Epithelial cell of proximal tubule (primary cell): ENCODE measurements around the gene SEMA5A. TPM values are rescaled to one million over a fixed set of nuclear protein-coding genes. Genes with fewer than 3 reads are reported as not detected.

Source experiments
- DNase-seq: peaks from one replicate; pipeline ENCODE4 v3.0.0-alpha.2; 2011; ENCODE audit warnings: low read depth
- H3K4me3 ChIP-seq: 2 replicates; pipeline ENCODE4 v1.5.1; 2011; ENCODE audit warnings: low read depth, mild to moderate bottlenecking, low read length
- CTCF ChIP-seq: conservative IDR thresholded peaks from 2 replicates; pipeline ENCODE4 v1.5.1; 2012; ENCODE audit warnings: low read depth, mild to moderate bottlenecking, low read length
- total RNA-seq: library from RNA; depleted of rRNA; stranded (reverse); fragments of >200 nt; gene quantifications from 2 replicates; pipeline ENCODE4 v1.2.3, GENCODE V29; 2015

SEMA5A gene
- total RNA-seq, 1 donor from 2014 or later: 4.0 TPM

- no peak for DNase-seq
- H3K4me3 ChIP-seq: no peak overlapping the region
- TF ChIP-seq CTCF: no peak
Observed at GRCh38 chr5:9188131-9188530, 357.7 kb downstream of the SEMA5A start.

- no peak for TF ChIP-seq CTCF
- DNase-seq: no peak
- no peak overlapping the region for H3K4me3 ChIP-seq
Observed at GRCh38 chr5:9187614-9188013, 358.3 kb downstream of the SEMA5A start.

GRCh38 chr5:9186069-9186468 lies 359.8 kb downstream of the SEMA5A start:
- H3K4me3 ChIP-seq: no peak overlapping the region
- TF ChIP-seq CTCF: no peak
- no peak for DNase-seq

GRCh38 chr5:9183992-9184391 lies 361.9 kb downstream of the SEMA5A start:
- no peak for DNase-seq
- TF ChIP-seq CTCF: no peak
- H3K4me3 ChIP-seq: no peak overlapping the region

GRCh38 chr5:9182899-9183695 lies 362.8 kb downstream of the SEMA5A start:
- no peak for DNase-seq
- no peak for TF ChIP-seq CTCF
- H3K4me3 ChIP-seq: no peak overlapping the region

- no peak for TF ChIP-seq CTCF
- no peak overlapping the region for H3K4me3 ChIP-seq
- DNase-seq: no peak
Observed at GRCh38 chr5:9176641-9177040, 369.2 kb downstream of the SEMA5A start.

GRCh38 chr5:9174446-9174845 lies 371.4 kb downstream of the SEMA5A start:
- H3K4me3 ChIP-seq: no peak overlapping the region
- TF ChIP-seq CTCF: no peak
- no peak for DNase-seq
